Testis (tissue), 3 donors: Measurements from ENCODE around the gene SRCAP. TPM values are rescaled to one million over a fixed set of nuclear protein-coding genes. Genes with fewer than 3 reads are reported as not detected.
A peak's percentile ranks its signal among the peaks of the same experiment; 100 is the strongest.

Experiments
- DNase-seq: peaks from one replicate; pipeline ENCODE4 v3.0.0-alpha.2; 2019
- H3K27ac ChIP-seq, 2 donors: fragments of 200-600 bp; sonication (generic); one replicate each; pipeline ENCODE4 v1.5.1; 2019
- H3K27me3 ChIP-seq: fragments of 200-600 bp; sonication (generic); one replicate; pipeline ENCODE4 v1.5.1; 2019
- H3K36me3 ChIP-seq: fragments of 200-600 bp; sonication (generic); one replicate; pipeline ENCODE4 v1.5.1; 2017; ENCODE audit warnings: low read depth; ENCODE audit errors: missing control alignments
- H3K4me1 ChIP-seq: fragments of 200-600 bp; sonication (generic); one replicate; pipeline ENCODE4 v1.5.1; 2019
- H3K4me3 ChIP-seq, 2 donors: fragments of 200-600 bp; sonication (generic); one replicate each; pipeline ENCODE4 v1.5.1; 2017 to 2019
- H3K9me3 ChIP-seq: fragments of 200-600 bp; sonication (generic); one replicate; pipeline ENCODE4 v1.5.1; 2017
- POLR2A ChIP-seq: fragments of 450-650 bp; IDR thresholded peaks from one replicate; pipeline ENCODE4 v1.6.1; 2017; ENCODE audit warnings: antibody characterized with exemption, mild to moderate bottlenecking, moderate library complexity
- WGBS, 2 donors: methylation state at CpG; one replicate each; pipeline ENCODE4 v1.1.5; 2018; 5-methylcytosine and 5-hydroxymethylcytosine counted together
- intact Hi-C: fragments of 100-400 bp; cut with DNase I; formaldehyde crosslinking; loops from one replicate; pipeline ENCODE4 v1.15.1; 2023; ENCODE audit warnings: low total_unique reads
- polyA plus RNA-seq: library from polyadenylated mRNA; stranded (reverse); fragments of 350-450 nt; fragmentation: Illumina TruSeq; extraction: RNeasy Lipid Tissue Mini Kit (QIAGEN cat#74804); gene quantifications from one replicate; pipeline ENCODE4 v1.2.3, GENCODE V29; 2014; ENCODE audit warnings: low read depth, low replicate concordance; ENCODE audit not compliant: insufficient read depth
- total RNA-seq, 2 donors: library from RNA; depleted of rRNA; stranded (reverse); fragments of >200 nt; gene quantifications; one replicate each; pipeline ENCODE4 v1.2.3, GENCODE V29; 2016
- TF ChIP-seq, protein P1 (sequence below), 3 experiments: fragments of 450-650 bp in 2 of 3; fragments of 200-600 bp in 1 of 3; sonication (generic) in 1 of 3; IDR thresholded peaks; one replicate each; pipeline ENCODE4 v1.5.1; 2016 to 2019; ENCODE audit warnings: antibody characterized with exemption in 3 of 3, mild to moderate bottlenecking in 2 of 3, moderate library complexity in 1 of 3

SRCAP gene
- total and polyA plus RNA-seq, 3 donors from 2014 or later, result 44.3 to 80.8 (median 74.3) TPM

DNA sequence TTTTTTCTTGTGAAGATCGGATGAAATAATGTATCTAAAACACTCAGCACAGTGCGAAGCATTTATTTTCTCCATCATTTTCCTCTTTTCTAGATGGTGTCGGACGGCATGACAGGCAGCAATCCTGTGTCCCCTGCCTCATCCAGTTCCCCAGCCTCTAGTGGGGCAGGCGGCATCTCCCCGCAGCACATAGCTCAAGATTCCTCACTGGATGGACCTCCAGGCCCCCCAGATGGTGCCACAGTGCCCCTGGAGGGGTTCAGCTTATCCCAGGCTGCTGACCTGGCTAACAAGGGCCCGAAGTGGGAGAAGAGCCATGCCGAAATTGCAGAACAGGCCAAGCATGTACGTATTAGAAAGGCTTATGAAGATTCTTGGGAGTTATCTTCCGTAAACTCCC, 5.0 kb downstream of the SRCAP start:
- H3K4me3 ChIP-seq, result no peak overlapping the region
- WGBS, 2 donors, result 94% methylated on average over 10 of the region's 10 CpGs
- intact Hi-C loops, result no loop called here
- H3K9me3 ChIP-seq, result no peaks in the 10 kb centered on the region
- no peak for DNase-seq
- no peaks in the 10 kb centered on the region for H3K36me3 ChIP-seq
- H3K27ac ChIP-seq, result no peak overlapping the region
- peaks cover 12% of the 10 kb centered on the region for H3K4me1 ChIP-seq
- no peak for TF ChIP-seq POLR2A
- TF ChIP-seq, protein P1, sequence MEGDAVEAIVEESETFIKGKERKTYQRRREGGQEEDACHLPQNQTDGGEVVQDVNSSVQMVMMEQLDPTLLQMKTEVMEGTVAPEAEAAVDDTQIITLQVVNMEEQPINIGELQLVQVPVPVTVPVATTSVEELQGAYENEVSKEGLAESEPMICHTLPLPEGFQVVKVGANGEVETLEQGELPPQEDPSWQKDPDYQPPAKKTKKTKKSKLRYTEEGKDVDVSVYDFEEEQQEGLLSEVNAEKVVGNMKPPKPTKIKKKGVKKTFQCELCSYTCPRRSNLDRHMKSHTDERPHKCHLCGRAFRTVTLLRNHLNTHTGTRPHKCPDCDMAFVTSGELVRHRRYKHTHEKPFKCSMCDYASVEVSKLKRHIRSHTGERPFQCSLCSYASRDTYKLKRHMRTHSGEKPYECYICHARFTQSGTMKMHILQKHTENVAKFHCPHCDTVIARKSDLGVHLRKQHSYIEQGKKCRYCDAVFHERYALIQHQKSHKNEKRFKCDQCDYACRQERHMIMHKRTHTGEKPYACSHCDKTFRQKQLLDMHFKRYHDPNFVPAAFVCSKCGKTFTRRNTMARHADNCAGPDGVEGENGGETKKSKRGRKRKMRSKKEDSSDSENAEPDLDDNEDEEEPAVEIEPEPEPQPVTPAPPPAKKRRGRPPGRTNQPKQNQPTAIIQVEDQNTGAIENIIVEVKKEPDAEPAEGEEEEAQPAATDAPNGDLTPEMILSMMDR (IDR thresholded peaks at IDR 0.05), result no peak
- H3K27me3 ChIP-seq, result no peaks in the 10 kb centered on the region

DNA sequence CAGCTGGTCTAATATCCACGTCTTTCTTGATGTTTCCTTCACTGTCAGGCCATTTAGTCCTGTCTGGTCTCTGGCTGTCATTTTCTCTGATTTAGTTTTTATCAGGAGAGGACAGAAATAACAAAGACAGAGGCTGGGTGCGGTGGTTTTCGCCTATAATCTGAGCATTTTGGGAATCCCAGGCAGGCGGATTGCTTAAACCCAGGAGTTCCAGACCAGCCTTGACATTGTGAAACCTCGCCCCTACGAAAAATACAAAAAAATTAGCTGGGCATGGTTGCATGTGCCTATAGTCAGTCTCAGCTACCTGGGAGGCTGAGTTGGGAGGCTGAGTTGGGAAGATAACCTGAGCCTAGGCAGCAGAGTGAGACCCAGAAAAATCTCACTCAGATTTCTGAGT, 7.1 kb downstream of the SRCAP start:
- Histone ChIP-seq H3K4me1 (no peaks in the 10 kb centered on the region), H3K27me3 (no peaks in the 10 kb centered on the region), H3K27ac (no peak overlapping the region), H3K9me3 (no peaks in the 10 kb centered on the region), H3K4me3 (no peak overlapping the region), H3K36me3 (no peaks in the 10 kb centered on the region)
- 88 to 93% methylated on average over 6 of the region's 6 CpGs for WGBS, 2 donors
- no peak for DNase-seq
- intact Hi-C loops, result no loop called here
- TF ChIP-seq, protein P1 (IDR thresholded peaks at IDR 0.05), result no peak
- no peak for TF ChIP-seq POLR2A

DNA sequence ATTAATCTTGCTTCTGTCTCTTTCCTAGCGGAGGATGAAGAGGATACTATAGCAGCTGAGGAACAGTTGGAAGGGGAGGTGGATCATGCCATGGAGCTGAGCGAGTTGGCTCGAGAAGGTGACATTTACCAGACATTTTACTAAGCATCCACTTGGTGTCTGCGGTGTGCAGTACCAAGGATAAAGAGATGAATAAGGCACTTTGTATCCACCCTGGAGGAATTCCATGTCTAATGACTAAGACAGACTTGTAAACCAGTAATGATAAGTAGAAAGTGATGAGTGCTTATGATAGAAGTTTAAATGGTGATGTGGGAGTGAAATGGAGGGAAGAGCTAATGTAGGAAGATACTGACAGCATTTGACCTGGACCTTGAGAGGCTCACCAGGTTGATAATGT, 12.0 kb downstream of the SRCAP start:
- 84 to 88% methylated on average over 4 of the region's 4 CpGs for WGBS, 2 donors
- intact Hi-C loops, result no loop called here
- Histone ChIP-seq H3K36me3 (no peaks in the 10 kb centered on the region), H3K27ac (no peak overlapping the region), H3K4me1 (no peaks in the 10 kb centered on the region), H3K27me3 (no peaks in the 10 kb centered on the region), H3K9me3 (no peaks in the 10 kb centered on the region), H3K4me3 (no peak overlapping the region)
- TF ChIP-seq, protein P1 (IDR thresholded peaks at IDR 0.05), result no peak
- TF ChIP-seq POLR2A, result no peak
- no peak for DNase-seq

DNA sequence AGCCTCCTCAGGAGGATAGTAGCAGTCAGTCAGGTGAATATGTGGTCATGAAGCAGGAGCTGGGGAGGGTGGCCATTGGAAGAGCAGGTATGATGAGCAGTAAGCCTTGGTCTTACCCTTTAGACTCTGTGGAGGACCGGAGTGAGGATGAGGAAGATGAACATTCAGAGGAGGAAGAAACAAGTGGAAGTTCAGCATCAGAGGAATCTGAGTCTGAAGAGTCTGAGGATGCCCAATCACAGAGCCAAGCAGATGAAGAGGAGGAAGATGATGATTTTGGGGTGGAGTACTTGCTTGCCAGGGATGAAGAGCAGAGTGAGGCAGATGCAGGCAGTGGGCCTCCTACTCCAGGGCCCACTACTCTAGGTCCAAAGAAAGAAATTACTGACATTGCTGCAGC, 12.7 kb downstream of the SRCAP start:
- WGBS, 2 donors, result 92 to 94% methylated on average over 1 of the region's 1 CpG
- no peaks in the 10 kb centered on the region for H3K27me3 ChIP-seq
- no peak overlapping the region for H3K4me3 ChIP-seq
- intact Hi-C loops, result no loop called here
- TF ChIP-seq, protein P1 (IDR thresholded peaks at IDR 0.05), result no peak
- TF ChIP-seq POLR2A, result no peak
- no peak for DNase-seq
- H3K36me3 ChIP-seq, result no peaks in the 10 kb centered on the region
- no peaks in the 10 kb centered on the region for H3K4me1 ChIP-seq
- no peak overlapping the region for H3K27ac ChIP-seq
- no peaks in the 10 kb centered on the region for H3K9me3 ChIP-seq

DNA sequence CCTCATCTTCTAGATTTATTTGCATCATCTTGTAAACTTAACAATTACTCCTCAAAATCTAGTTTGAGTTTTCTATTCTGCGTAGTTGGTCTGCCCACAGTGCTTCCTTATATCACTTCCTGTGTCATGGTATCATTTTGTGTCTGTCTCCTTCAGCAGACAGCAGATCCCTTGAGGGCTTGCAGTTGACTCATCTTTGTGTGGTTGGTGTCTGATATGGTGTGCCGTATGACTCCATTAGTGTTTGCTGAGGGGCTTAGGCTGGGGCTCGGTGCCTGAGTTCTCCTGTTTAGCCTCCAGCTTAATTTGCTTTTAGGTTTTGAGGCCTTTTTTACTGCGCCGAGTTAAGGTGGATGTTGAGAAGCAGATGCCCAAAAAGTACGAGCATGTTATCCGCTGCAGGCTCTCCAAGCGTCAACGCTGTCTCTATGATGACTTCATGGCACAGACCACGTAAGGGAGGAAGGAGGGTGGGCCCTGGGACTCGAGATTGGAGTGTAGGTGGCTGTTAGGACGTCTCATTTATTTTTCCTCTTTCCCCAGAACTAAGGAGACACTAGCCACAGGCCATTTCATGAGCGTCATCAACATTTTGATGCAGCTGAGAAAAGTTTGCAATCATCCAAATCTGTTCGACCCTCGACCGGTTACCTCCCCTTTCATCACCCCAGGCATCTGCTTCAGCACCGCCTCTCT, 16.9 kb downstream of the SRCAP start:
- Histone ChIP-seq H3K4me1 (no peaks in the 10 kb centered on the region), H3K9me3 (no peaks in the 10 kb centered on the region), H3K27me3 (no peaks in the 10 kb centered on the region), H3K27ac (peak overlapping the region; percentile 4 to 65), H3K36me3 (no peaks in the 10 kb centered on the region), H3K4me3 (no peak overlapping the region)
- 81 to 86% methylated on average over 17 of the region's 17 CpGs for WGBS, 2 donors
- TF ChIP-seq, protein P1 (IDR thresholded peaks at IDR 0.05), result no peak
- no peak for TF ChIP-seq POLR2A
- intact Hi-C loops, result no loop called here
- DNase-seq, result no peak
